COLO829 (cell line): ENCODE results near the gene SLC44A3.

Experiments
- DNase-seq: peaks from one replicate; pipeline ENCODE4 v3.0.0; 2012; ENCODE audit warnings: low spot score

The SLC44A3 gene

GRCh38 chr1:94819945-94820746 lies at the start of gene SLC44A3:
Gene SLC44A3, plus strand, starts transcription at chr1:94820357. Its CDS starts 95 bp downstream, at chr1:94820452.
- DNase-seq: no peak

DNA sequence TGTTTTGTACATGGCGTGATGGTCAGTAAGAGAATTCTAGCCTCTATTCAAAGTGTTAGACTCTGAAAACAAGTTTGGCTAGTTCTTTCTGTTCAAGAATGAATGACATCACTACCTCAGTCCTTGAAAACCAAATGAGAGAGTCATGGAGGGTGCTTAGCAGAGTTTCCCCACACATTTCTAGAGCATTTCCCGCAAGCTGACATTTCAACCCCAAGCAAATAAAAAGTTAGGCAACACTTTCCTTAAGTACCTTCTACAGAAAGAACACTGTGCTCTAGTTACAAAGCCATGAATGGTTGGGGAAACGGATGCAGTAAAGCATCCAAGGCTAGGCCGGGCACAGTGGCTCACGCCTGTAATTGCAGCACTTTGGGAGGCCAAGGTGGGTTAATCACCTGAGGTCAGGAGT lies 47.9 kb upstream of the SLC44A3 start:
- DNase-seq: no peak

- no peak for DNase-seq
These were observed 47.3 kb upstream of the SLC44A3 start for GRCh38 chr1:94772845-94773244.

- no peak for DNase-seq
These were observed 46.8 kb upstream of the SLC44A3 start for GRCh38 chr1:94773296-94773809.

DNA sequence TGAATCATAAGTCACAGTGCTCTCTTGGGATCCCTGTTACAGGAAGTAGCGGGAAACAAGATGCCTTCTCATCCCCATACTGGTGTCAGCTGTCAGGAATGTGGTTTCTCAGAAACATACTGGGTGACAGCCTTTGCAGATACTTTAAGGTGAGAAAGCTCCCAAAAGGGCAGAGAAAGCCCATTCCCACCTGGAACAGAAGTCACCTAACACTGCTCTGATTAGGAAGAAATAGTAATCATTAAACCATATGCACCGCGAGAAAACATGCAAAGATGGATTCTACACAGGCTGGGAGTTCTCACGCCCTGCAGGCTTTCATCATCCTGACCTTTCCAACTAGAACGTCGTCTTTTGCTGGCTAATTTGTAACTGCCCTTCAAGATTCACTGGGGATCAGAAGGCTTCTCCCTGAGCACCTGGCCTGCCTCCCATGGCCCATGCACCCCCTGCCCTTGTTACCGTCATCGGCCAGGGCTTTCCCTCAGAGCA lies 46.2 kb upstream of the SLC44A3 start:
- DNase-seq: peak; percentile 9

GRCh38 chr1:94776474-94776873 lies 43.7 kb upstream of the SLC44A3 start:
- DNase-seq: no peak

DNA sequence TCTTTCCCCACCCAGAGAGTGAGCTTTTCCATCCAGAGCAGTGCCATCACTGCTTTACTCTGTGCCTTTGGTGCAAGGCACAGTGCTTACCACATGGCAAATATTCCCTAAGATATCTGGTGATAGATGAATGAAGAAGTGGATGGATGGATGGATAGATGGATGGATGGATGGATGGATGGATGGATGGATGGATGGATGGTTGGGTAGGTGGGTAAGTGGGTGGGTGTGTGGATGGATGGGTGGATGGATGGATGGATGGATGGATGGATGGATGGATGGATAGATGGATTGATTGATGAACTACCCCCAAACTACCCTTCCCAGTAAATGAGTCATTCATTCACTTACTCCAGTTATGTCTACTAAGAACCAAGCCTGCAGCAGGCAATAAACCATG lies 42.9 kb upstream of the SLC44A3 start:
- DNase-seq: no peak

DNA sequence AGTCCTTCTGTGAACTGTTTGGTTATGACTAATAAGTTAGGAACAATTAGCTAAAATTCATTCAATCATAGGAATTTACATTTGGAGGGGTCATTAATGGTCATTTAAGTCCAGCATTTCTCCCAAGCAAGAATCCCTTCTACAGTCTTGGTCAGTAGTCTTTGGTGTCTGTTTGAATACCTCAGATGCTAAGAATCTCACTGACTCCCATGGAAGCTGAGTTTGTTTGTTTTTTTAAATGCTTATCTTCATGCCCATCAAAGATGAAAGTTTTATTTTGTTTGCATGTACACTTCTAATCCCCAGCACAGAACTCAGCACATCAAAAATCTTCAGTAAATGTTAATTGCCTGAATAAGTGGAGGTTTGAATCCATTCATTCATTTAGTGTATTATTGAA lies 41.3 kb upstream of the SLC44A3 start:
- DNase-seq: no peak

GRCh38 chr1:94783342-94784189 lies 36.6 kb upstream of the SLC44A3 start:
- no peak for DNase-seq

DNA sequence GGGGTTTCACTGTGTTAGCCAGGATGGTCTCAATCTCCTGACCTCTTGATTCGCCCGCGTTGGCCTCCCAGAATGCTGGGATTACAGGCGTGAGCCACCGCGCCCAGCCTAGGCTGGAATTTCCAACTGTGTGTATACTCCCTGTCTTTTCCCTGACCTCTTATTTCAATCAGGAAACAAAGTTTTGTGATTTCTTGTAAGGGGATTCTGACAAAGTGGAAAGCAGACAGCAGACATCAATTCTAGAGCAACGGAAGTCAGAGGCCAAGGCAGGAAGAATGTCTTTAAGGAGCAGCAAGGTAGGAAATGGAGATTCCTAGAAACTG lies 36.0 kb upstream of the SLC44A3 start:
- no peak for DNase-seq

- DNase-seq: no peak
These were observed 32.5 kb upstream of the SLC44A3 start for GRCh38 chr1:94787691-94788090.

DNA sequence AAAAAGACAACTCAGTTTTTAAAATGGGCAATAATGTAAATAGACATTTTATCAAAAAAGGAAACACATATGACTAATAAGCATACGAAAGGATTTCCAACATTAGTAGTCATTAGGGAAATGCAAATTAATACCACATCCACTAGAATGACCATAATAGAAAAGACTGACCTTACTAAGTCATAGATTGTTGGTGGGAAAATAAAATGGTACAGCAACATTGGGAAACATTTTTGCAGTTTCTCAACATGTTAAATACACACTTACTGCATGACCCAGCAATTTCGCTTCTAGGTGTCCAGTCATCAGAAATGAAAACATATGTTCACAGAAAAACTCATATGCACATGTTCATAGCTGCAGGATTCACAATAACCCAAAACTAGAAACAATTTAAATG lies 29.9 kb upstream of the SLC44A3 start:
- no peak for DNase-seq

DNA sequence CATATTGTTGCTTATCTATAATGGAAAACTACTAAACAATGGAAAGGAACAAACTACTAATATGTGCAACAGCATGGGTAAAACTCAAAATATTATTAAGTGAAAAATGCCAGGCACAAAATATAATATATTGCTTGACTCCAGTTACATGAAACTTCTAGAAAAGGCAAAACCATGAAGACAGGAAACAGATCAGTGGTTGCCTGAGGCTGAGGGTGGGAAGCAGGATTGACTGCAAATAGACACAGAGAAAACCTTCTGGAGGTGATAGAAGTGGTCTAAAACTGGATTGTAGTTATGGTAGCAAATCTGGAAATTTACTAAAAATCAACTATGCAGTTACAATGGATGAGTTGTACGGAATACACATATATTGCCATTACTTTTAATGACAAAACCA lies 29.5 kb upstream of the SLC44A3 start:
- no peak for DNase-seq

DNA sequence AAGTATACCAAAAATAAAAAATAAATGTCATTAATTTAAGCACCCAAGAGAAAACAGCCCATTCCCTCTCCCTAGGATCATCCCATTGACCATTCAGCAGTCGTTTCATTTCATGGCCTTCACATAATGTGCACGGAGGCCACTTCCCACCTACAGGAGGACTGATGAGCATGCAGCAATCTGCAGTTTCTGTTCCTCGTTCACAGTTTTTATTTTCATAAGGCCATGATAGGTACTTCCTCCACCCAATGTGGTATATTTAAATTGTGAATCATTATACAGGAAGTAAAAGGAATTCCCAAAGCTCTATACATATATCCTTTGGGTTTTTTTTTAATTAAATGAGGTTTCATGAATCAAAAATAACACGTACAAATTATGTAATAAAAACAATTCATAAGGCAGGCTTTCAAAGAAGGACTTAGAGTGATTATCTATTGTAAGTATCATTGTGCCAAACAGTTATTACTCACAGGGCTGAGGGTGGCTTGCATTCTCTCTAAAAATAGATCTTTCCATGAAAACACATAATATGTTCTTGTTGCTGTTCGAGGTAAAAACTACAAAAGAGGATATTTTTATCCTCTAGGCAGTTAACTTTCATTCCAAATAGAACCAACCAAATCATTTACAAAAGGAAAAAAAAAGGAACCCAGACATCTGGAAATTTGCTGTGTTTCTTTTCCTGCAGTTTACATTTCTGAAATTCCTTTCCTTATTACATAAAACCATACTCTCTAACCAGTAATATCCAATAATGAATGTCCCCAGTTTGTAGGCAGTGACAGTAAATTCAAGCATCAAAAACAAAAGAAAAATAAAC lies 27.5 kb upstream of the SLC44A3 start:
- no peak for DNase-seq

DNA sequence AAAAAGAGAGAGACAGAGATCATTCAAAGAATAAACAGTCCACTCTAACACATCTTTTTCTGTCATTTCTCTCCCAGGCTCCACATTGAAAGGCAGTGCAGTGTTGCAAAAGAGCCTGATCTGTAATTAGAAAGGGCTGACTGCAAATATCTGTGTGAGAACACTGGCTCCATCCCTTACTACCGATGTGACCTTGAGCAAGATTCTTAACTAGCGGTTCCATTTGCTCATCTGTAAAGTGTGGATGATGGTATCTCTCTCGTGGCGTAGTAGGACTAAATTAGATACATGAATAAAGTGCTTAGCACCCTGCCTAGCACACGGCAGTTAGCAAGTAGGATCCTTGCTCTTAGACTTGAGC lies 26.9 kb upstream of the SLC44A3 start:
- no peak for DNase-seq

DNA sequence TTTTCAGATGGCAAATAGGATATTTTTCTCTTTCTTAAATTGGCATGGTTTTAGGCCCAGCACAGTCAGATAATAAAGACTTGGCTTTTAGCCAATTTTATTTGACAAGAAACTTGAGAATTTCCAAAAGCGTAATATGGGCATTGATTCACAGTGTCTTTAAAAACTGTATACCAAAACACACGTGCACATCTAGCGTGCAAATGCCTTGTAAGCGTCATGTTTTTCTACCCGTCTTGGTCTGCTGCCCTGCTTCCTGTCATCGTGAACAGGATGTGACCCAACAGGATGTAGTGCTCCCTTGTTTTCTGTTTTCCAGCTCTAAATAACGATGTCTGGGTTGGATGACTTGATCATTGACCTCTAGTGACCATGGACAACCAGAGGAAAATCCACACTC lies 24.7 kb upstream of the SLC44A3 start:
- no peak for DNase-seq

- no peak for DNase-seq
These were observed 23.9 kb upstream of the SLC44A3 start for GRCh38 chr1:94796266-94796665.

- DNase-seq: no peak
These were observed 22.9 kb upstream of the SLC44A3 start for GRCh38 chr1:94797291-94797690.

DNA sequence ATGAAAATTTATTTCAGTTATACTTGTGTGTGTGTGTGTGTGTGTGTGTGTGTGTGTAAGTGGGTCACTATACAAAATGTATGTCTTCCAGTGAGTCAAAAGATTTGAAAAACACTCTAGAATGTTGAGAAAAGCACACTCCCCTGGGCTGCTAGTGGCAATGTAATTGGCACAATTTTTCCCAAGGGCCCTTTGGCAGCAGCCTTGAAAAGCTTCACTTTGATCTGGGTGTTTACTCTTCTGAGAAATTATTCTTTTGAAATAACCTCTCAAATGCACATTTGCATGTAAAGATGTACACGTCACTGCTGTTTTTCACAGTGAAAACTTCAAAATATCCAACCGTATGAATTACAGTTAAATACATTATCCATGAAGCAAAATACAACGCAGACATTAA lies 22.1 kb upstream of the SLC44A3 start:
- DNase-seq: no peak

DNA sequence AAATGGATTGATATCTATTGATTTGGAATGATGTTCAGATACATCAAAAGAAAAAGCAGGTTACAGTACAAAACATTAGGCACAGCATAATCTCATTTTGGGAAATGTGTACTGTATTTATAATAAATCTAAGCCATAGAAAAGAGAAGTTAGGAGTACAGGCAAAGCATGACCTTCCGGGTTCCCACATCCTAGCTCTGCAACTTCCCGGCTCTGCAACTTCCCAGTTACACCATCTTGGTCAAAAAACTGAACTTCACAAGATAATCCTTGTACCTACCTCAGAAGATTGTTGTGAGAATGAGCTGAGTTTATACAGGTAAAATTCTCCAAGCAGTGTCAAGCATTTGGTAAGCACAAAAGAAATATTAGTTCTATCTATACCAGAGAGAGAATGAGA lies 21.7 kb upstream of the SLC44A3 start:
- no peak for DNase-seq

GRCh38 chr1:94799206-94799605 lies 21.0 kb upstream of the SLC44A3 start:
- peak; percentile 36 for DNase-seq

DNA sequence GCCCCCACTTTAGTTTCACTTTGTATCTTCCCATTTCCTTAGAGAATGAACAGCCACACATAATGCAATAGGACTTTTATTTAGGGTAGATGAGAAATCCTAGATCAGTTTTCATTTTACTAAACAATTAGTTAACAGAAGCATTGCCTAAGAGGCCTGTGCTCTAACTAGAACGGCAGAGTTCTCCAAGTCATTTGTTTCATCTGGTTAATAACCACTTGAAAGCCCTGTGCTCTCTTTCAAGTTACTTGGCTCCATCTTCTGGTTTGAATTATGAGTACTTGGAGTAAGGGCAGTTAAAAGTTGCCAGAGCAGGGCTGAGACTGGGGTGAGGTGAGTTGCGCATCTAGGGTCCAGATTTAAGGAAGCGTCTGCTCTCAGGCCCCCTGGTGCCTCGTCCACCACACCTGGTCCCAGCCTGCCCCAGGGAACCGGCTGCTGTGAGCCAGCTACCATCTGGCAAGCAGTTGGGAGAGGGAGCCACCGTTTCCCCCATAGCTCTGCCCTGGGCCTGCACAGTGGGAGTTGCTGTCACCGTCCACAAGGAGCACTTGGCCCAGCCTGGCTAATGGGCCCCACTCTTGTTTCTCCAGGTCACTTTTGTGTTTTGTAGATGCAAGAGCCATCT lies 18.1 kb upstream of the SLC44A3 start:
- DNase-seq: peak; percentile 38
